GM21825 (cell line): ENCODE results near the gene FAM209B.
"Not testable (repeated sequence)": the region's sequence is repeated elsewhere in the genome, so short reads cannot be mapped to it uniquely, and the experiment has no call there.

Experiments used
- ATAC-seq: cut with Tn5 transposase; IDR thresholded peaks from one replicate; pipeline ENCODE4 v1.9.1; 2021; ENCODE audit warnings: mild to moderate bottlenecking, moderate library complexity; ENCODE audit not compliant: unreplicated experiment

The FAM209B gene, protein sequence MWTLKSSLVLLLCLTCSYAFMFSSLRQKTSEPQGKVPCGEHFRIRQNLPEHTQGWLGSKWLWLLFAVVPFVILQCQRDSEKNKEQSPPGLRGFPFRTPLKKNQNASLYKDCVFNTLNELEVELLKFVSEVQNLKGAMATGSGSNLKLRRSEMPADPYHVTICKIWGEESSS

DNA sequence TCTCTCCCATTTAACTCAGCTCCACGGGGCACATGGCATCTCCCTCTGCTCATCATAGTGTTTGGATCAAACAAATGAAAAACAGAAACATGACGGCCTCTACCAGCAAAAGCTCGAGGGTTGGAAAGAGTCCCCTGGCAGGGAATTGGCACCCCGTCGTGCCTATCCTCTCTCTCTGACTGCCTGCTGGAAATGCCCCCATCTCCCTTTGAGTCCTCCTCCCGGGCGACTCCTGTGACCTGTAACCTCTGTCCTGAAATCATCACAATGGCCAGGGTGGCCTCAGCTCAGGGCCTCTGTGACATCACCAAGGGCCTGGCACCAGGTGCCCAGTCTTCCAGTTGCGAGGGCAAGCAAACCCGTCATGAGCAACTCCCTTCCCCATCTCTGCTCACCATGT, at the start of gene FAM209B:
TSS of gene FAM209B (plus strand) at position 301 of the 400 bp plus-strand sequence. CDS start at position 397, 96 bp downstream.
- not testable (repeated sequence) for ATAC-seq

DNA sequence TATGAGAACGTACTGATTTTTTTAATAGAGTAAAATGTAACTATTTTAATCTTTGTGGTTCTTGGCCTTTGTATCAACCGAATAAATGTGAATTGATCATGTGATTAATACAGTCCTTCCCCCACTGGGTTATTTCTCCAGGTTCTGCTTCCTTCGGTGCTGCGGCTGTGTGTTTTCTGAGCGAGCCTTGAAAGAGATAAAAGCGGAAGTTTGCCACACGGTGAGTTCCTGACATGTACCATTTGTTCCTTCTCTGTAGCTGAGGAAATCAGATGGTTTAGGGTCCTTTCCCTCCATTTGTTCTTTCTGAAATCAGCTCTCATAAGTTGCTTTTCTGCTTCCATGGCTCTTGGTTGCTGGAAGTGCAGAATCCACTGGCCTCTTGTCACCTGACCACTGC, 49.1 kb upstream of the FAM209B start:
- ATAC-seq, result no peak

DNA sequence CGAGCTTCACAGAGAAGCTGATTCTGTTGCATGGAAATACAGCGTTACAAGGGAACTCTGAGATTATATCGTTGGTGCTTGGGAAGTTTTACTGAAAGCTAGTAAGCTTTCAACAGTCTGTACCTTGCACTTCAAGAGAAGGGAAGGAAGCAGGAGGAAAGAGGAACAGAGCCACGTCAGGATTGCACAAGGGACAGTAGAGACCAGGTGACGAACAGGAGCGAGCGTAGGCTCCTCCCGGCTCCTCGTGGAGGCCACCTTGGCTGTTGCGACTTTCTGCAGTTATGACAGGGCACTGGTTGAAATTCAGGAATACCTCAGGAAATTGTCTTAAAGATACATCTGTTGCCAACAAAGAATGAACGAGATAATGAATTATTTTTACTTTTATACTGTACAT, 45.8 kb upstream of the FAM209B start:
- ATAC-seq, result no peak

DNA sequence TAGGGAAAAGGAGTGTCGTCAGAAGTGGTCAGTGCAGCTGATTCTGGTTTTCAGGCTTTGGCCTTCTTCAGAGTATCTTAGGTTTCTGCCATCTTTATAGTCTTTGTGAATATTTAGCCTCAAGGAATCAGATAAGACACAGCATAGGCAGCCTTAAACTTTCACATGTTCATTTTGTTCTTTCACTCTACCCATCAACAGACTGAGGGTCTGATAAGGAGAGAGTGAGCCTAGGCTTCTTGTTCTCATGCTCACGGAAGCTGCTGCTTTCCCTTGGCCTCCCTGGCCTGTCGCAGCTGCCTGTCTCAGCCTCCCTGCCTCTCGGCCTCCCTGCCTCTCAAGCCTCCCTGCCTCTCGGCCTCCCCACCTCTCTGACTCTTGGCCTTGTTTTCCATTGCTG, 44.5 kb upstream of the FAM209B start:
- no peak for ATAC-seq

DNA sequence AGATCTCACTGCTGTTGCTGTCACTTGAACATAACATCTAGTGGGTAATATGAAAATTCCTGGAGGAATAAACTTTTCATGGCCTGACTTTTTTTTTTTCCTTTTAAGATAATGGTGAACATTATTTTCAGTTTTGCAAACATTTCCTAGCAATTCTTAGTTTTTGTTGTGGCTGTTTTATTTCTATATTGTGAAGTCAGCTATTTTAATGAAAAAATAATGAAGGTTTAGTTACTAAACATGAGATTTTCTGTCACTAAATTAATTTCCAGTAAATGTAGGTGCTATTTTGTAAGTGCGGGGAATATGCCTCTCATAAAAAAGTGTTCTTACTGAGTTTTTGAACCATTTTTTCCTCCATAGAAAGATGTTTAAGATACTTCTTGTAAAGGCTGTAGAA, 31.9 kb upstream of the FAM209B start:
- no peak for ATAC-seq

DNA sequence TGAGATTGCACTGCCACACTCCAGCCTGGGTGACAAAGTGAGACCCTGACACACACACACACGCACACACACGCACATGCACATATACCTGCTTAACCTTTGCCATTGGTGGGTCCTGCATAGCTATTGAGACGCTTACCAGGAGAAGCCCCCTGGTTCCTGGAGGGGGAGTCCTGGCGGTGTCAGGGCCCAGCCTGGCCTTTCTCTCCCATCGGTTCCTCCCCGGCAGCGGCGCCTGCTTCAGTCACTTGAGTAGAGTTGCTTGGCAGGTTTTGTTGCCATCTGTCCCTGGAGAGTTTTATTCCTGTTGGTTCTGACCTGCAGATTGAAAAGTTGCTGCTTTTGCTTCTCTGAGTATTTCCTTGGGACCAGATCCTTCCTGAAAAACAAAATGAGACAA, 29.1 kb upstream of the FAM209B start:
- ATAC-seq, result no peak

DNA sequence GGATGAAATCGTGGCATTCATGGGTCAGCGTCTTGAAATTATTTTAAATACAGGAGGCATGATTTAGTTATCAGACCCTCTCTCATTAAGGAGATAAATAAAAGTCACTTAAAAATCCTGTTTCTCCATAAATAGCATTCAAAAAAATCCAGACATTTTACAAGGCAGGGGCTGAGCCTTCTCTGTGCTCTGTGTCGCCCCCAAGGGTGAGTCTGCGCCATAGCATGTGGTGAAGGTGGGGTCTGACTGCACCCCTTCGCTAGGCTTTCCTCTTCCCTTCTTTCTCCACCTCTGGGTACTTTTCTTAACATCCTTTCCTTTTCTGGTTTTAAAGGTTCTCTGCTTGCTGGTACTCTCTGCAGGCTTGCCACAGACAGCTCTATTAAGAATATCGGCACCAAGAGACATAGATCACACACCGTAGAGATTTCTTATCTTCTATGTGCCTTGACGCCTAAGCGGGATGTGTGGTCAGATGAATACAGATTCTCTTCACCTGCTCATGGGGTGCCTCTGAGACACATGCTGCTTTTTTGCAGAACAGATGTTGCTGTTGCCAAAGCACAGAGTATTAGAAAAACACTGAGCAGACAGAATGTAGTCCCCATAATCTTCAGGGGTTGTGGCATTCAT, 28.6 kb upstream of the FAM209B start:
- no peak for ATAC-seq

DNA sequence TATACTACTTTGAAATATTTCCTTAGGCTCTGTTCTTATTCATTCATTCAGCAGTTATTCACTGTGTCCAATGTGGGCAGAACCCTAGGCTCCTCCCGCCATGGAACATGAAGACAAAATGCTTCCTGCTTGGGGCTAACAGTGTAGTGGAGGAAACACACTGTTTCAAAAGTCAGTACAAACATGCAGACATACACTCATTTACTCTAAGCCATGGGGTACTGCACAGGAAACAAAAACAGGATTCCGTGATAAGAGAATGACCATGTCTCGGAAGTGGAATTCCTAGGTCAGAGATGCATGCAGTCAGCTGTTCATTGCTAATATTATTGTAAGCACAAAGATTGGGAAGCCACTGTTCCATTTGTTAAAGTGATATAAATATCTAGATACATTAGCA, 26.9 kb upstream of the FAM209B start:
- no peak for ATAC-seq

DNA sequence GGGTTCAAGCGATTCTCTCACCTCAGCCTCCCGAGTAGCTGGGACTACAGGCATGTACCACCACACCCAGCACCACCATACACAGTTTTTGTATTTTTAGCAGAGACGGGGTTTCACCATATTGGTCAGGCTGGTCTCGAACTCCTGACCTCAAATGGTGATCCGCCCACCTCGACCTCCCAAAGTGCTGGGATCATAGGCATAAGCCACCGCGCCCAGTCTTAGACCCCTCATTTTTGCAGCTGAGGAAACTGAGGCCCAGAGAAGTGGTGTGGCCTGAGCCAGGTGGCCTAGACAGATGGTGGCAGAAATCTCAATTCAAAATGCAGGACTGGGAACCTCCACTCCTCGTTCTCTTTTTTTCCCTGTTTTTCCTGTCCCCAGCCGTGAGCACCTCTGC, 21.1 kb upstream of the FAM209B start:
- no peak for ATAC-seq

DNA sequence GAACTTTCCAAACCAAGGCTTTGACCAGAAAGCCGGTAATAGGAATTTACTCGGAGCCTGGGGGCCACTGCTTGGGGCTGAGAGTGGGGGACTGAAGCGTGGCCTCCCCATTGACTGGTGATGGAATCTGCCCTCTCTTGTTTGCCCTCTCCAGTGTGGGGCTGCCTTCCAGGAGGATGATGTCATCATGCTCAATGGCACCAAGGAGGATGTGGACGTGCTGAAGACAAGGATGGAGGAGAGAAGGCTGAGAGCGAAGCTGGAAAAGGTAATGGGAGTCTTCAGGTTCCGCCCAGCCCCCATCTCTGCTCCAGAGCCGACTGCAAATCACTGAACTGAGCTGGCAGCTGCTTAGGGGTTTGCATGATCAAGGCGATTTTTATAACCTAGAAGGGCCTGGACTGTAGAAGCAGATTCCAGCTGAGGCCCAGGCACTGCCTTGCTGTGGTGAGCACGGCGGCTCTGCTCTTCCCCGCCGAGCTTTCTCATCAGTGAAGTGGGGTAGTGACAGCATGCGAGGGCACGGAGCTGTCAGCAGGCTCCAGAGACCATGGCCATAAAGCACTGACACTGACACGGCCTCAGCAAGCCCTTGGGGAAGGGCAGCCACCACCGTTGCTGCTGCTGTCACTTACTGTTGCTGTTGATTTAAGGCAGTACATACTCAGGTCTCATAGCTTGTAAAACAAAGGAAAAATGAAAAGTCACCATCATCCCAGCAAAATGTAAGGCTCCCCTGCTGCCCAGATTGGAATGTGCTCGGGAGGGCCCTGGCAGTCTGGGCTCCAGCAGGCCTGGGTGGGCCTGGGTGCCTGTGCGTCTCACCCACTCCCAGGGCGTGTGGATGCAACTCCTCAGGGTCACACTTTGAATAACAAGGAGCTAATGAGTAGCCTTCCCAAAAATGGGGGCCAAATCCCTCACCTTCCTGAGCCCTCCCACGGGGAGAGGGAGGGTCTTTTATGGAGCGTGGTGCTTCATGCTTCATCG, 19.6 kb upstream of the FAM209B start:
- no peak for ATAC-seq

DNA sequence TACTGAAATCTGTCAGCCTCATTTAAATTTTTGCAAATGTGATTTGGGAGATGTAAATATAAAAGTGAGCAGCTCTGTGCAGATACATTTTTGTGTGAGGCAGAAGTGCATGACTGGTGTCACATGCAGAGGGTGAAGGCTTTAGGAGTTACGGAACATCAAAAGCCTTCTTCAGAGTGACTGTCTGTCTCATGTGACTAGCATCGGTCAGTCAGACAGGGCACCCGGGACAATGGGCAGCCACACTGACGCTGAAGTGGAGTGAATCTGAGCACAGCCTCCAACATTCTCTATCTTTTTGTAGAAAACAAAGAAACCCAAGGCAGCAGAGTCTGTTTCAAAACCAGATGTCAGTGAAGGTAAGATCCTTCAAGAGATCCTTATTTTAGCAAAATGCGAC, 16.4 kb upstream of the FAM209B start:
- ATAC-seq, result no peak

DNA sequence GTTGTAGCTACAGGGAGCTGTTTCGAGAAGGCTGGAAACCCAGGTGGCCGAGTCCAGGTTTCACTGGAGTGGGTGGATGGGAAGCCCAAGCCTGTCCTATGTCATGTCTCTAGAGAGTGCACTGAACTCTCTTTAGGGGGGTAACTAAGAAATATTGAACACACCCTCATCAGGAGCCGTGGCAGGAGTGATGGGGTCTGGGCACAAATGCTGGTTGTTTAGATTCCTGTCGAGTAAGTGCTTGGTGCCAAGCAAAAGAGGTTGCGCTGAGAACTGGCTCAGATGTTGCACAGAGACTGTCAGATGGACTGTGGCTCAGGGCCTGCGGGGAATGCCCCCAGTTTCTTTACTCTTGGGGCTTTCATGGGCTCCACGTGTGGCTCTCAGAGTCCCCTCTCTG, 15.8 kb upstream of the FAM209B start:
- no peak for ATAC-seq

DNA sequence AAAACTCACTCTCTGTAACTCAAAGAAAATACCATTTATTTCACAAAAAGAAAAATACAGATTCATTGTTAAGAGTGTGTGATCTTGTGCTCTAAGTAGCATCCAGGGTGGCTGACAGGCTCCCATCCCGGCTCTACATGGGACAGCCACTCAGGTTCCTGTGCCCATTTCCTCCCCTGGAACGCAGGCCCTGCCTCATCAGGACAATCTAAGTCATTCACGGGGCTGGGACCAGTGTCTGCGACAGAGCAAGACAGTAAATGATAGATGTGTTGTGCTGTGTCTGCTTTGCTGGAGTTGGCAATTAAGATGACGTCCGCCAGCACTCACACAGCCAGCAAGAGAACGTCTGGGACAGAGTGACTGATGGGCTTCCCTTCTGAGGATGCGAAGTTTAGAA, 15.4 kb upstream of the FAM209B start:
- ATAC-seq, result no peak

DNA sequence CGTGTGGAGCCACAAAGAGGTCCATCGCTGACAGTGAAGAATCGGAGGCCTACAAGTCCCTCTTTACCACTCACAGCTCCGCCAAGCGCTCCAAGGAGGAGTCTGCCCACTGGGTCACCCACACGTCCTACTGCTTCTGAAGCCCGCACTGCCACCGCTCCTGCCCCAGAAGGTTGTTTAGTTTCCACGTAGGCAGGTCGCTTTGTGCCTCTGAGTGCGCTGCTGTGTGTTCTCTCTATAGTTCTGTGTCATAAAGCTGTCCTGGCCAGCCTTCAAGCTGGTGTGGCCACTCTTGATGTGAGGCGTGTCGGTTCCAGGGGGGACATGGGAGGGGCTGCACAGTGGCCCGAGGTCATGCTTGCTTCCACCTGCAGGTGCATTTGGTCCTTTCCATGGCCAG, 14.9 kb upstream of the FAM209B start:
- ATAC-seq, result no peak

DNA sequence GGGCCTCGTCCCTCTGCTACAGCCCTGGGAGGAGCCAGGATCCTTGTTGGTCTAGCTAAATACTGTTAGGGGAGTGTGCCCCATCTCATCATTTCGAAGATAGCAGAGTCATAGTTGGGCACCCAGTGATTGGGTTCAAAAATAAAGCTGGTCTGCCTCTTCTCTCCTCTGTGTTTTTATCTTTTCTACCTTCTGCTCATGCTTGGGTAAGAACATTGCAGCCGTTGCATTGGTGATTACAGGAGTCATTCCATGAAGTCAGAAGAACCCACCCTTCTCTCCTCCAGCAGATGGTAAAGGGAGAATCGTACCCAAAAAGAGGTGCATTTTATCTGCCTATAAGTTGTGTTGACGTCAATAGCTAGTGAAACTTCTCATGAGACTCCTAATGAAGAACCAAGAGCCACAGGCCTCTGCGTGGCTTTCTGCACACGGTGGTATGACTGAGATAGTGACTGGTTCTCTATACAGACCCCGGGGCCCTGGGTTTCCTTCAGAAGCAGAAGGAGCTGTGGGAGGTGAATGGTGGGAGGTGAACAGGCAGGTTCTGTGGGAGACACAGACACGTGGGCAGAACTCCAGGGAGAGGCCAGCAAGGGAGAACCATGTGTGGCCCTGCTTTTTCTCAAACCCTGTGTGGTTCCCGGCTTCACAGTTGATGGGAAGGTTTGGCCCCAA, 14.2 kb upstream of the FAM209B start:
- ATAC-seq, result no peak

DNA sequence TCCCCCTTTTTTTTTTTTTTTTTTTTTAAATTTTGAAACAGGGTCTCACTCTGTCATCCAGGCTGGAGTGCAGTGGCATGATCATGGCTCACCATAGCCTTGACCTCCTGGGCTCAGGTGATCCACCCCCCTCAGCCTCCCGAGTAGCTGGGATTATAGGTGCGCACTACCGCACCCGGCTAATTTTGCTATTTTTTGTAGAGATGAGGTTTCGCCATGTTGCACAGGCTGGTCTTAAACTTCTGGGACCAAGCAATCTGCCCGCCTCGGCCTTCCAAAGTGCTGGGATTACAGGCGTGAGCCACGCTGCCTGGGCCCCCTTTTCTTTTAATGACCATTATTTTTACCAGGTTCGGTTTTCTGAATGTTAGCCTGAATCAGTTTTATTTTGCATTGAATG, 13.5 kb upstream of the FAM209B start:
- ATAC-seq, result no peak

DNA sequence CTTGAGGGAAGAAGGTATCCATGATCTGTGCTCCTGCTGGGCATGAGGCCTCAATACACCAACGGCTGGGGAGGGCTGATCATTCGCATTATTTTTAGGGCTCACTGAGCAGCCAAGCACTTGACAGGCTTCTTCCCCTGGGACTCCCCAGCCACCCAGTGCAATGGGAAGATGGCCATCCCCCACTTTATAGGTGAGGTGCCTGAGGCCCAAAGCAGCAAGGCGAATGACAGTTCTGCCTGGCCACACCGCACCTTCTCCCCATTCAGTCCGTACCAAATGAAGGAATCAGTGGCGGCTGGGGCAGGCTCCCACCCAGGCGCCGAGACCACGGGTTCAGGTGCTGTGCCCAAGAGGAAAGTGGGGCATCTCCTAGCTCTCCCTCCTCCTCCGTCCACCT, 12.9 kb upstream of the FAM209B start:
- no peak for ATAC-seq

DNA sequence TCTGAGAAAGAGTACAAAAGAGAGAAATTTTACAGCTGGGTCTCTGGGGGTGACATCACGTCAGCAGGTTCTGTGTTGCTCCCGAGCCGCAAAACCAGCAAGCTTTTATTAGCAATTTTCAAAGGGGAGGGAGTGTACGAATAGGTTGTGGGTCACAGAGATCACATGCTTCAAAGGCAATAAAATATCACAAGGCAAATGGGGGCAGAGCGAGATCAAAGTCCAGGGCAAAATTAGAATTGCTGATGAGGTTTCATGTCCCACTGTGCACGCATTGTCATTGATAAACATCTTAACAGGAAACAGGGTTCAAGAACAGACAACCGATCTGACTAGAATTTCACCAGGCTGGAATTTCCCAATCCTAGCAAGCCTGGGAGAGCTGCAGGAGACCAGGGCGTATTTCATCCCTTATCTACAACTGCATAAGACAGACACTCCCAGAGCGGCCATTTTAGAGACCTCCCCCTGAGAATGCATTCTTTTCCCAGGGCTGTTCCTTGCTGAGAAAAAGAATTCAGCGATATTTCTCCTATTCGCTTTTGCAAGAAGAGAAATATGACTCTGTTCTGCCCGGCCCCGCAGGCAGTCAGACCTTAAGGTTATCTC, 12.2 kb upstream of the FAM209B start:
- not testable (repeated sequence) for ATAC-seq

DNA sequence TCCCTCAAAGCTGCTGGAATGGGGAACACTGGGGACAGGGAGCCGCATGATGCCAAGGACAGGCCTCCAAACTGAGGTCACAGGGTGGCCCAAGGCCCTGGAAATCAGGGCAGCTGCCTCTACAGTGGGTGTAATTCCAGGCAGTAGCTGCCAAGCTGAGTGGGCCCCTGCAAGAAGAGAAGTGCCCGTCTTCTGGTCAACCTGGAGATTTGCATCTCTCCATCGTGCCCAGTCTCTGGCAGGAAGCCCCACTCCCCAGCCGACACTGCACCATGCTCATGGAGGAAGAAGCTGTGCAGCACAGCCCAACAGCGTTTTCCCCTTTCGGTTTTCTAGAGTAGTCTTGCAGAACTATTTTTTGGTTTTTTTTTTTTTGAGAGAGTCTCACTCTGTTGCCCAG, 10.7 kb upstream of the FAM209B start:
- no peak for ATAC-seq

DNA sequence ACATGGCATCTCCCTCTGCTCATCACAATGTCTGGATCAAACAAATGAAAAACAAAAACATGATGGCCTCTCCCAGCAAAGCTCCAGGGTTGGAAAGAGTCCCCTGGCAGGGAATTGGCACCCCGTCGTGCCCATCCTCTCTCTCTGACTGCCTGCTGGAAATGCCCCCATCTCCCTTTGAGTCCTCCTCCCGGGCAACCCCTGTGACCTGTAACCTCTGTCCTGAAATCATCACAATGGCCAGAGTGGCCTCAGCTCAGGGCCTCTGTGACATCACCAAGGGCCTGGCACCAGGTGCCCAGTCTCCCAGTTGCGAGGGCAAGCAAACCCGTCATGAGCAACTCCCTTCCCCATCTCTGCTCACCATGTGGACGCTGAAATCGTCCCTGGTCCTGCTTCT, 8.6 kb upstream of the FAM209B start, which contains the start of gene FAM209A:
TSS of gene FAM209A (plus strand) at position 301 of the 400 bp plus-strand sequence. CDS start at position 366, 65 bp downstream.
- not testable (repeated sequence) for ATAC-seq

DNA sequence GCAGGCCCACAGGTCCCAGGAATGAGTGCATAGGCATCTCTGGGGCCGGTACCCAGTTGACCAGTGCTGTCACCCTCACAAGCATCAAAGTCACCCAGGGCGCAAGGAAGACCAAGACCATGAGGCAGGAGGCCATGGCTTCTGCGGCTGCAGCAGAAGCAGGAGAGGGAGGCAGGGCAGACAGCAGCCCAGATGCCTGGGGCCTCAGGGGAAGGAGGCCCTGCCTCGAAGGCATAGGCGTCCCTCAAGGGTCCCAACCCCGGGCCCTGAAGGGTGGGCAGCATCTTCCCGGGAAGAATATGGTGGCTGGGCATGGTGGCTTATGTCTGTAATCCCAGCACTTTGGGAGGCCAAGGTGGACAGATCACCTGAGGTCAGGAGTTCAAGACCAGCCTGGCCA, 5.5 kb upstream of the FAM209B start:
- no peak for ATAC-seq
